Stimulated activated naive CD8-positive, alpha-beta T cell treated with anti-CD3 and anti-CD28 coated beads, Interleukin-15, Interleukin-2, amounts not matched to agents 100 U/mL and 50 U/mL, for 24 hours (primary cell): ENCODE data around the gene CYP4F2.
"Not testable (repeated sequence)": the region's sequence is repeated elsewhere in the genome, so short reads cannot be mapped to it uniquely, and the experiment has no call there.

Experiments
- ATAC-seq: fragments of 150-1000 bp; cut with Tn5 transposase; one replicate; pipeline ENCODE4 v1.10.0; 2021
- DNase-seq: peaks from one replicate; pipeline ENCODE4 v3.0.0; 2021

CYP4F2 gene

DNA sequence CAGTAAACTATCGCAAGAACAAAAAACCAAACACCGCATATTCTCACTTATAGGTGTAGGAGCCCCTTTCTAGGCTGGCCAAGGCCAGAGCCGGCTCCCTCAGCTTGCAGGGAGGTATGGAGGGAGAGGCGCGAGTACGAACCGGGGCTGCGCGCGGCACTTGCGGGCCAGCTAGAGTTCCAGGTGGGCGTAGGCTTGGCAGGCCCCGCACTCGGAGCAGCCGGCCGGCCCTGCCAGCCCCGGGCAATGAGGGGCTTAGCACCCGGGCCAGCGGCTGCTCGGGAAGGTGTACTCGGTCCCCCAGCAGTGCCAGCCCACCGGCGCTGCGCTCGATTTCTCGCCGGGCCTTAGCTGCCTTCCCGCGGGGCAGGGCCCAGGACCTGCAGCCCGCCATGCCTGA, 1.7 kb upstream of the CYP4F2 start:
- not testable (repeated sequence) for DNase-seq, ATAC-seq

DNA sequence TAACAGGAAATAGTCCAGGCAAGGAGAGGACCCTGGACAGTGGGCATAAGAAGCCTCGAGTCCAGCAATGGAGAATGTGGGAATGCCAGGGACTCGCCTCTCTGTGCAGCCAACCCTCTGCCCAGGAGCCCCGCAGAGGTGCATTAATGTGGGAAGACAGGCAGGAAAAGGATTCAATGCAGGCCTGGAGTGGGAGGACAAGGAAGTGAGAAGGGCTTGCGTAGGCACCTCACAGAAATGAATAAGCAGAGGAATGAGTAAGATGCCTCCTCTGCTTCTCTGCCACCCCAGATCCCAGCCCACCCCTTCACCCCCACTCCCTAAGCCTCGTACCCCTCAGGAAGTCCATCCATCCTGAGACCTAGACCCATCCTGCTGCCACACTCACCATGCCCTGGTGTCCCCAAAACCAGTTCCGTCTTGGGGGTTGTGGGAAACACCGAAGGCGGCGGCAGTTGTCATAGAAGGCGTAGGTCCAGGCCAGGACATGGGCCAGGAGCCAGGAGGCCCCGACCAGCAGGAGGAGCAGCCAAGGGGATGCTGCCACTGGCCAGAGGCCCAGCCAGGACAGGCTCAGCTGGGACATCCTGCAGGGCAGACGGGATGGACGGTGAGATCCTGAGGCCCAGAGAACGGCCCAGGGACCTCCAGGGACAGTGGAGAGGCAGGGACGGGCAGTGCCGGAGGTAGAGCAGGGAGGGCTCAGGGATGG, 692 bp downstream of the CYP4F2 start:
- DNase-seq (no peak), ATAC-seq (no peak)

DNA sequence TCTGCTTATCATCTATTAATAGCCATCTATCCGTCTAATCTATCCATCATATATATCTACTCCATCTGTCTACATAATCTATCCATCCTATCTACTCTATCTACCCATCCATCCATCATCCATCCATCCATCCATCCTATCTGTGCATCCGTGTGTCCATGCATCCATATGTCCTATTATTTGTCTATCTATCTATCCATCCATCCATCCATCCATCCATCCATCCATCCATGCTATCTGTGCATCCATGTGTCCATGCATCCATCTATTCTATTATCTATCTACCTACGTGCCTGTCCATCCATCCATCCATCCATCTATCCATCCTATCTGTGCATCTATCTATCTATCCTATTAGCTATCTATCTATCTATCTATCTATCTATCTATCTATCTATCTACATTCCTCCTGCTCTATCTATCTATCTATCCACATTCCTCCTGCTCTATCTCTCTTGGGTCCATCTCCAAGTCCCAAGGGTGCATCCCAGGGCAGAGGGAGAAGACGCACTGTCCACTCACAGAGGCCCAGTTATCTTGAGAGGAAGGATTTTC, 1.9 kb downstream of the CYP4F2 start:
- no peak for ATAC-seq
- DNase-seq: no peak

DNA sequence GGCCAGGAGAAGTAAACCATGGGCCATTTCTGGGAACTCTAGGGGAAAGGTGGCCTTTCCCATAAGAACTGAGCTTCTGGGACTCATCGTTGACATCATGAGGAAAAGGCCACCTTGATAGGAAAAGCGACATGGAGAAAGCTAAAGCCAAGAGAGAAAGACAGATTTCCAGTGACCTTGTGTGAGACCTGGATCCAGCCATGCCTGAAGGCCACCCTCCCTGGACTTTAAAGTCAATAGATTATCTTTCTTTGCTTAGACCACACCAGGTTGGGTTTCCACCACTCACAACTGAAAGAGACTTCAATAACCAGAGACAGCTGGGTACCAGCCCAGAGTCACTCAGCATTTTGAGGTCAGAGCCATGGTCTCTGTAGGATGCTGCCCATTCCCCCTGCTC, 3.5 kb downstream of the CYP4F2 start:
- no peak for ATAC-seq

DNA sequence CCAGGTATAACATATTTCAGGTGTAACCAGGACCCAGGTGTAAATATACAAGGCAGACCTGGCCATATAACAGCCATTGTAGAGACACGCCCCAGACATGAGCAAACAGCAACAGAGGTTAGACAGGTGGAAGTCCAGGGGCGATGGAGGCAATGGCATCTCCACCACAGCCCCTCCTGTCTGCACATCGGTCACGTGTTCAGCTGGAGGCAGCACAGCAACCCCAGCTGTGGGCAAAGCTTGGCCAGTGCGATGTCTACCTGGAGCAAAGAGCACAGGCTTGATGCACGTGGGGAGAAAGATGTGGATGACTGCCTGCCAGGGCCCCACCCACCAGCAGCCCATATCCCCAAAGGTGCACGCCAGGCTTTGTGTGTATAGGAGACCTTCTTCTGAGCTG, 4.4 kb downstream of the CYP4F2 start:
- DNase-seq (no peak), ATAC-seq (no peak)

More for the DNA sequence above, 3.5 kb downstream of the CYP4F2 start:
- DNase-seq: no peak

DNA sequence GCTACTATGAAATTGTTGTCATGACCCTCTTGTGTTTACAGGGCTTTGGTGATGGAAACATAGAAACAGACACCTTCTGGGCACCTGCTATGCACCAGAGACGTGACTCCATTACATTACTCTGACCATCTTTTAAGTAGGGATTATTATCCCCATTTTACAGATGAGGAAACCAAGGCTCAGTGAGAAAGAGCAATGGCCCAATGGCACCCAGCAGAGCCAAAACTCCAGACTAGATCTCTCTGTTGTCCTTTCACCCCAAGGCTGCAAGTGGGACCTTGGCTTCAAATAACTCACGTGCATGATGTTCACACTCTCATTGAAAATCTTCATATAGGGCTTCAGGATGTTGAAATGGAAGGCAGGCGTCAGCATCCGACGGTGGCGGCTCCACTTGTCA, 5.9 kb downstream of the CYP4F2 start:
- no peak for ATAC-seq
- DNase-seq: no peak

DNA sequence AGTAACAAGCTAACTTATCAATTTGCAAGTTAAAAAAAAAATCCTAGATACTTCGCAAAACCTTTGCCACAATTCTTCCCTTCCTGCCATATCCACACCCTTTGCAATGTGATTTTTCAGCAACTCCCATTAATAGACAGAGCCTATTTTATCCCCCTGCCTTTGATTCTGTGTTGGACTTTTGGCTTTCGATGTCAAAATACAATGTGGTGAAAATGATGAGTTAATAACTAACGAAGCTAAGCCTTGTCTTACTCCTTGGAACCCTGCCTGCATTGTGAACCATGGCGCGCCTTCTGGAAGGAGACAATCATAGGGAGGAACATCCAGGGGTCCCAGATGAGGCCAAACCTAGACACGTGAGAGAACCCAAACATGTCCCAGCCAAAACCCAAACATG, 6.4 kb downstream of the CYP4F2 start:
- DNase-seq (no peak), ATAC-seq (no peak)

DNA sequence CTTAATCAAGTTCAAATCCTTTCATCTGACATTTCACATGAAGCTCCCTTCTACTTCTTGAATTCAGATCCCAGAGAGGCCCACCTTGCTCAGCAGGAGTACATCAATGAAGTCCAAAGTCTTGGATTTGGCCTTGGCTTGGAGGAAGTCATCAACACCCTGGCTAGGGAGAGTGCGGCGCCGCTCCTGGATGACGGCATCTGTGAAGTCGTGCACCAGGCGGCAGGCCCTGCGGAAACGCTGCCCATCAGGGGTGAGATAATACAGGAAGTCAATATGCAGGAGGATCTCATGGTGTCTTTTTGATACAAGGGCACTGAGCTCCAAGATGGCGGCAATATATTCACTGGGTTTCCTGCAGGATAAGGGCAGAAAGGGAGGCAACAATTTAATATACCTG, 8.5 kb downstream of the CYP4F2 start:
- not testable (repeated sequence) for ATAC-seq, DNase-seq

DNA sequence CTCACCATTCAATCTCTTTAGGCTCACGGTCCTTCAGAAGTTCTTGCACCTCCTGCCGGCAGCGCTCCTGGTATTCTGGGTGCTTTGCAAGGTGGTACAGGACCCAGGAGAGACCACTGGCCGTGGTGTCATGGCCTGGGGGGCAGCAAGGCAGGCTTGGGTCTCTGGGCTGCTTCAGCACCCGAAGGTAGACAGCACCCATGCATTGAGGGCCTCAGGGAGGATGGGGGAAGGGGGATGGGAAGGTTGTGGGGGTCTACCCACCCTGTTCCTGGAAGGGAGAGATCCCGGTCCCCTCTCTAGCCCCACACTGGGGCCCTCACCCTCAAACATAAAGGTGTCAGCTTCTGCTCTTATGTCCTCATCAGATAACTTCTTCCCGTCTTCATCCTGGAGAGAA, 12.0 kb downstream of the CYP4F2 start:
- ATAC-seq (no peak), DNase-seq (no peak)

DNA sequence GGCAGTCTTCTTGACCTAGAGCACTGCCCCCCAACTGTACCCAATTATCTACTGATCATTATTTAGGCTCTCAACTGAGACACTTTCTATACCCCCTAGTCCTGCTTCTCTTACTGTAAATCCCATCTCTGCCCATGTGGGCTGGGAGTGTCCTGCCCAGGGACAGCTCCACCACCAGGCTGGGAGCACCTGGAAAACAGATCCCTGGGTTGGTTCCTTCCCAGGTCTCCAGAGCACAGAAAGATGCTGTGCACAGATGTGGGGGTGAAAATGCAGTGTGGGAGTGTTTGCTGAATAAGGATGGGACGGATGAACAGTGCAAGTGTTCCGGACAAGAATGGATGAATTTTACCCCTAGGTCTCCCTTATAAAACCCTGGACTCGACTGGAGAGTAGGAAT, 12.7 kb downstream of the CYP4F2 start:
- no peak for ATAC-seq
- no peak for DNase-seq

DNA sequence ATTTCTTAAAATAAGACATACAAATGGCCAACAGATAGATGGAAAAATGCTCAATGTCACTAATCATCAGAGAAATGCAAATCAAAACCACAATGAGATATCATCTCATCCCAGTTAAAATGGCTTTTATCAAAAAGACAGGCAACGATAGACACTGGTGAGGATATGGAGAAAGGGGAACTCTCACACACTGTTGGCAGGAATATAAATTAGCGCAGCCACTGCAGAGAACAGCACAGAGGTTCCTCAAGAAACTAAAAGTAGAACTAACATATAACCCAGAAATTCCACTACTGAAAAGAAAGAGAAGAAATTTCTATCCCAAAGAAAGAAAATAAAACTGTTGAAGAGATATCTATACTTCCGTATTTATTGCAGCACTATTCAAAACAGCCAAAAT, 14.5 kb downstream of the CYP4F2 start:
- not testable (repeated sequence) for DNase-seq, ATAC-seq

DNA sequence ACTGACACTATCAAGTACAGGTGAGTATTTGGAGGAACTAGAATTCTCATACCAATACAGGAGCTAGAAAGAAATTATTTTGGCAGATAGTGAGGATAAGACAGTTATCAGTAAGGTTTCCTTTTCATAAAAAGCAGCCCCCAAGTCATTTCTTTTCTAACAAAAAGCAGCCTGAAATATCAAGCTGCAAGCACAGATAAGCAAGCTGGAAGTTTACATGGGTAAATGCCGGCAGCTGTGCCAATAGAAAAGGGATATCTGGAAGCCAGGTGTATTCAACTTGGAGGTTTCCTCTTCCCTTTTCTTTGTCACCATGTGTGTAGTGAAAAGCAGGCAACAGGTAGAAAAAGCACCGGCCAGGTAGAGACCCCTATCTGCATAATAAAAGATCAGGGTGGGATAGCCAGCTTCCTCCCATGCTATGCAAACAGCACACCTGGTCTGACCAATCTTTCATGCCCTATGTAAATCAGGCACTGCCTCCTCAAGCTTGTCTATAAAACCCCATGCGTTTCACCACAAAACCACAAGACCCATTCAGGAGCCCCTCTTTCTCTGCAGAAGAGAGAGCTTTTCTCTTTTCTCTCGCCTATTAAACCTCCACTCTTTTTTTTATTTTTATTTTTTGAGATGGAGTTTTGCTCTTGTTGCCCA, 22.9 kb downstream of the CYP4F2 start:
- ATAC-seq: no peak
- no peak for DNase-seq

DNA sequence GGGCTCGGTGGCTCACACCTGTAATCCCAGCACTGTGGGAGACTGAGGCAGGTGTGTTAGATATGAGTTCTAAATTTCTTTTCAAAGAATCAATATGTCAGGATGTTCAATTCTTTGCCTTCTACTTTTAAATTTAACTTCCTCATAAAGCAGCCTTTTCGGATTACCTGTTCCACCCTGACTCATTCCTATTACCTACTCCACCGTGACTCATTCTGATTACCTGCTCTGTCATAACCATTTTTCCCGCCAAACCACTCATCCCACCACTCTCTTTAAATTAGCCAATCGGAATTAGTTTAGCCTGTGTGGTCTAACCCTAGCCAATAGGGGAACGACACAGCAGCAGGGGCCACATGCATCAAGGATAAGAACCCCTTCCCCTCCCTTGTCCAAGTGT, 24.1 kb downstream of the CYP4F2 start:
- ATAC-seq, DNase-seq: not testable (repeated sequence)

DNA sequence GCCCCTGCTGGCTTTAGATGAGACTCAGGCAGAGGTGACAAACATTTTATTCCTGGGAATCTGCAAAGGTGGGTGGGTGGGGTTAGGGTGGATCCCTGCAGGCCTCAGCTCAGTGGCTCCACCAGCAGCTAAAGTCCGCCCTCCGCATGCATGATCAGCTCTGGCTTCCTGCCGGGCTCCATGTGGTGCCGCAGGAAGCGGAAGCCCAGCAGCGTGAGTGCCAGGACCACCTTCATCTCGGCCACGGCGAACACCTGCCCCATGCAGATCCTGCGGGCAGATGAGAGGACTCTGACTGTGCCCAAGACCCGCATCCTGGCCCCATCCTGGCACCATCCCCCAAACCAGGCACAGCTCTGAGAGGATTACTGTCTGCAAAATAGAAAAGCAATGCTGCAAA, 26.3 kb downstream of the CYP4F2 start:
- peak; percentile 40 for ATAC-seq
- DNase-seq: peak; percentile 25

DNA sequence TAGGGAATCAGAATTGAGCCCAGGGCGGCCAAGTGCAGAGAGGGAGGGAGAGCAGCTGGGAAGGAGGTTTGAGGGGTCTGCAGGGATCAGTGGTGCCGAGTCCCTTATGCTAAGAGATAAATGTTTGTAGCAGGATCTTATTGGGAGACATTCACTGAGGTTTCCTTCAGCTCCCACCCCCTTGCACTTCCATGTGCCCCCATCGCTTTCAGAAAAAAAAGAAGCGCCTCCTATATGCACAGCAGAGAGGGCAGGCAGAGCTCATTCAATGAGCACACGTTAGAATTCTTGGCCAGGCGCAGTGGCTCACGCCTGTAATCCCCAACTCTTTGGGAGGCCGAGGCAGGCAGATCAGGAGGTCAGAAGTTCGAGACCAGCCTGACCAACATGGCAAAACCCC, 28.0 kb downstream of the CYP4F2 start:
- ATAC-seq: no peak
- no peak for DNase-seq

DNA sequence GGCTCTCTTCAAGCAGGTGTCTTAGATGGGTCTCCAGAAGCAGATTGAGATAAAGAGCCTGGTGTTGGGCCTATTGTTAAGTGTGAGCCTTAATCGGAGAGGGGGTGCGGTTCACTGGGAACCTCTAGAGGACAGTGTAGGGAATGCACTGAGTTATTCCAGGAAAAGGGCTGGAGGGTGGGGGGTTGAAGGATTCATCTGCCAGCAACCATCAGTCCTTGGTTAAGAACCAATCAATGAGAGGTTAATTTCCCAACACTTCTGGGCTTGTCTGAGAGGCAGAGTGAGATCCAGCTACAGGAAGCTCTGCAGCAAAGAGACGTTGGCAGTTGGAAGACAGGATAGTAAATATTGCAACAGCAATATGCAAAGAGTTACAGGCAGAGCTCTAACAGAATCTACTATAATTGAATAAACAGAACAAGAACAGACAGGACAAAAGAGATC, 28.7 kb downstream of the CYP4F2 start:
- peak; percentile 55 for ATAC-seq
- peak; percentile 35 for DNase-seq

DNA sequence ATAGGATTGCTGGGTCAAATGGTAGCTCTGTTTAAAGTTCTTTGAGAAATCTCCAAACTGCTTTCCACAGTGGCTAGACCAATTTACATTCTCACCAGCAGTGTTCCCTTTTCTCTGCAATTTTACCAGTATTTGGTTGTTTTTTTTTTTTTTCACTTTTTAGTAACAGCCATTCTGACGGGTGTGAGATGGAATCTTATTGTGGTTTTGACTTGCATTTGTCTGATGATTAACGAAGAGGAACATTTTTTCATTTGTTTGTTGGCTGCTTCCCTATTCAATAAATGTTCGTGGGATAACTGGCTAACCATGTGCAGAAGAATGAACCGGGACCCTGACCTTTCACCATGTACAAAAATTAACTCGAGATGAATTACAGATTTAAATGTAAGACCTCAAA, 31.2 kb downstream of the CYP4F2 start:
- DNase-seq (no peak), ATAC-seq (no peak)

DNA sequence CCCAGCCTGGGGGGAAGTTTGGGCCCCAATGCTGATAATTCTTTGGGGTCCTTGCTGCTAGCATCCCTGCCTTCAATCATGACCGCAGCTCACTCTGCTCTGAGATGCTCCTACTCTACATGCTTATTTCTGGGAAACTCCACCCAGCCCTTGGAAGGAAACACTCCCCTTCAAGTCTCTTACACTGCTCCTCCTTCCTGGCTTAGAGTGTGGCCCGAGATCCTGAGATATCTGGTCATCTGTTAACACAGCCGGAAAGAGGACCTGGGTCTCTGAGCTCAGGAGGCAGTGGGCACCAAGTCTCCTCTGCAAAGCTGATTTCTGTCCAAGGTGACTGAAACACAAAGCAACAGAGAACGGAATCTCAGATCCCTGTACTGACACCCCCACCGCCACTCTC, 33.0 kb downstream of the CYP4F2 start:
- ATAC-seq (no peak), DNase-seq (no peak)

DNA sequence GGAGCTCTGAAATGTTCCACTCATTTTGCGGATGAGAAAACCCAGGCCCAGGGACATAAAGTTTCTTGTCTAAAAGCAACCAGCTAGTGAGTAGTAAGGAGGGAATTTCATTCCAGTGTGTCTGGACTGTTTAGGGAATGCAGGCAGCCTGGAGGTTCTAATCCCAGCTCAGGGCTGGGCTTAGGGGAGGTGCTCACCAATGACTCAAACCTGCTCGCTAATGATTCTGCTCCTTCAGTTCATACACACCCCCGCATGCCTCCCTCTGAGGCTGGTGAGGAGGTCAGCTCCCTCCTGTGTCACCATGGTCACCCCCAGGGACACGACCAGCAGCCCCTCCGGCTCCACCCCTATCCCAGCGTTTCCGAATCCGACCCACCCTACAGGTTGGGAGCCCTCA, 34.6 kb downstream of the CYP4F2 start:
- ATAC-seq: no peak
- DNase-seq: no peak

DNA sequence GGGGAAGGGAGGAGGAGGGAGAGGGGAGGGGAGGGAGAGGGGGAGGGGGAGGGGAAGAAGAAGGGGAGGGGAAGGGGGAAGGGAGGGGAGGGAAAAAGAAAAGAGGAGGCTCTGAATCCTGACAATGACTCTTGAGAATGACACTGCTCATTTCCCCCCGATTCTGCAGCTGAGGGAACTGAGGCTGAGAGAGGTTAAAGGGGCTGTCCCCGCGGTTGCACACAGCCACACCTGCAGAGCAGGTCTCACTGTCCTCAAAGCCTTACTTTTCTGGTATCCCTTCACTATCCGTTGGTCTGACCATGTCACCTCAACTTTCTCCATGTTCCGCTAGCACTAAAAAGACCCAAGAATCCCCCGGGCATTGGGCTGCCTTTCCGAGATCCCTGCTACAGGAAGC, 35.4 kb downstream of the CYP4F2 start:
- ATAC-seq (no peak), DNase-seq (no peak)

DNA sequence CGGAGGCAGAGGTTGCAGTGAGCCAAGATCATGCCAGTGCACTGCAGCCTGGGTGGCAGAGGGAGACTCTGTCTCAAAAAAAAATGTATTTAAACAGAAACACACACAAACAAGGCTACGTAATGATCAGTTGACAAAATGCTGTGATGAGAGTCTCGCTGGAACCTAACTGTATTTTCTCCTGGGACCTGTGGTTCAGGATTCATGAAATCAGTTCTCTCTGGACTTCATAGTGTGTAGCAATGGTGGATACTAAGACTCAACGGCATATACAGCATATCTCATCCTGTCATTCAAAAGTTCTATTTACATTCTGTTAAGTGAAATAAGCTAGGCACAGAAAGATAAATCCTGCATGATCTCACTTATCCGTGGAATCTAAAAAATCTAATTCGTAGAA, 37.4 kb downstream of the CYP4F2 start:
- no peak for ATAC-seq
- no peak for DNase-seq

DNA sequence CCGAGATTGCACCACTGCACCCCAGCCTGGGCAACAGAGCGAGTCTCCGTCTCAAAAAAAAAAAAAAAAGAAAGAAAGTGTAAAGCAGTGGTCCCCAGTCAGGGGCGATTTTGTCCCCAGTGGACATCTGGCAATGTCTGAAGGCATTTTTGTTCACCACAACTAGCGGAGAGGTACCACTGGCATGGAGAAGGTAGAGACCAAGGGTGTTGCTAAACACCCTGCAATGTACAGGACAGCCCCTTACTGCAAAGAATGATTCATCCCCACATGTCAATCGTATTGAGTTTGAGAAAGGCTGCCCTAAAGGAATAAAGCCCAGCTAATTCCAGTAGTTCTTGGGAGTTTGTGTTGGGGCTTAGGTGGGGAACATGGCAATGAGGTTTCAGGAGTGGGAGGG, 38.7 kb downstream of the CYP4F2 start:
- ATAC-seq (no peak), DNase-seq (no peak)

DNA sequence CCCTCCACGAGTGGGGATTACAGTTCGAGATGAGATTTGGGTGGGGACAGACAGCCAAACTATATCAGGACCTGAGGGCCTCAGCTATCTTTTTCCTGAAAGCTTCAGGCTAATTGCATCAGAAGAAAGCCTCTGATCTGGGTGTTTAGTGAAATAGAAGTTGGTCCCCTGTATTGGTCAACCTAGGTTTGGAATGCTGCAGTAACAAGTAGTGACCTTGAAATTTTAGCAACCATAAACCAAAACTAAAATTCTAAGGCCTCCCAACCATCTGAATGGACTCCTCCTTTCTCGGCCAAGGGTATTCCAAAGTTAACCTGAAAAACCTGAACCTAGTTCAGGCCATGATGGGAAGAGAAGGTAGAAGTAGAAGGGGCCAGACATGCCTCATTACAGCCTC, 47.5 kb downstream of the CYP4F2 start:
- ATAC-seq (no peak), DNase-seq (no peak)

DNA sequence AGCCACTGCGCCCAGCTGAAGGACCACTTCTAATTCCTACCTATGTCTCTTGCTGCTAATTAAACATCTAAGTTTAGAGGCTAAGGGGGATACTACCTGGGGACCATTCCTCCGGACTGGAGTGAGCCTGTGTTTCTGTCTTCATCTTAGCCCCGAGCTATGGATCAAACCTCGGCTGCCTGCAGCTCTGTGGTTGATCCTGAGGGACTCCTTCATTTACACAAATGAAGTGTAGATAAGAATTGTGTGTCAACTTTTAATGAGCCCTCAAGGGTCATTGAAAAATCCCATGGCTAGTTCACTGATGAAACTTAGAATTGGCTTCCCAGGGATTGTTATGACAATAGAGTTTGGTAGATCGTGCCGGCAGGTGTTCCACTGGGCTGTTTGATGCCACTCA, 51.0 kb downstream of the CYP4F2 start:
- no peak for ATAC-seq
- no peak for DNase-seq
